ENCODE results near the gene GSE1.

GSE1 gene

GRCh38 chr16:85606904-85607303 is 6.2 kb upstream of the GSE1 start:
- peaks cover 35 to 48% of the 10 kb centered on the region in 2 donors for H3K4me1 ChIP-seq (ENCODE audit: control insufficient read depth in 1 of 2, insufficient read depth in 2 of 2, low read length in 2 of 2)
- H3K36me3 ChIP-seq (ENCODE audit: control insufficient read depth in 1 of 2, insufficient read depth in 2 of 2, low read length in 2 of 2): no peaks in the 10 kb centered on the region
- H3K9me3 ChIP-seq (ENCODE audit: control insufficient read depth in 1 of 2, low read length in 2 of 2): no peaks in the 10 kb centered on the region
- H3K27ac ChIP-seq (ENCODE audit: low read depth, low read length): no peak overlapping the region
- no peaks in the 10 kb centered on the region for H3K27me3 ChIP-seq (ENCODE audit: control insufficient read depth in 1 of 2, insufficient read depth in 2 of 2, low read length in 2 of 2)
- no peak overlapping the region for H3K9ac ChIP-seq (ENCODE audit: low read depth in 1 of 2, low read length in 2 of 2)
- H3K4me3 ChIP-seq (ENCODE audit: low read depth in 1 of 2, low read length in 2 of 2): peak overlapping the region in 1 of 2 donors; percentile 21

- Histone ChIP-seq H3K4me1 (ENCODE audit: control insufficient read depth in 1 of 2, insufficient read depth in 2 of 2, low read length in 2 of 2) (peaks cover 35 to 49% of the 10 kb centered on the region in 2 donors), H3K9ac (ENCODE audit: low read depth in 1 of 2, low read length in 2 of 2) (no peak overlapping the region), H3K36me3 (ENCODE audit: control insufficient read depth in 1 of 2, insufficient read depth in 2 of 2, low read length in 2 of 2) (no peaks in the 10 kb centered on the region), H3K27me3 (ENCODE audit: control insufficient read depth in 1 of 2, insufficient read depth in 2 of 2, low read length in 2 of 2) (no peaks in the 10 kb centered on the region), H3K9me3 (ENCODE audit: control insufficient read depth in 1 of 2, low read length in 2 of 2) (no peaks in the 10 kb centered on the region), H3K4me3 (ENCODE audit: low read depth in 1 of 2, low read length in 2 of 2) (peak overlapping the region in 1 of 2 donors; percentile 21), H3K27ac (ENCODE audit: low read depth, low read length) (no peak overlapping the region)
These were observed 5.8 kb upstream of the GSE1 start for GRCh38 chr16:85607321-85607765.

- Histone ChIP-seq H3K27ac (ENCODE audit: low read depth, low read length) (no peak overlapping the region), H3K36me3 (ENCODE audit: control insufficient read depth in 1 of 2, insufficient read depth in 2 of 2, low read length in 2 of 2) (no peaks in the 10 kb centered on the region), H3K4me1 (ENCODE audit: control insufficient read depth in 1 of 2, insufficient read depth in 2 of 2, low read length in 2 of 2) (peaks cover 29 to 54% of the 10 kb centered on the region in 2 donors), H3K9me3 (ENCODE audit: control insufficient read depth in 1 of 2, low read length in 2 of 2) (no peaks in the 10 kb centered on the region), H3K9ac (ENCODE audit: low read depth in 1 of 2, low read length in 2 of 2) (no peak overlapping the region), H3K4me3 (ENCODE audit: low read depth in 1 of 2, low read length in 2 of 2) (no peak overlapping the region), H3K27me3 (ENCODE audit: control insufficient read depth in 1 of 2, insufficient read depth in 2 of 2, low read length in 2 of 2) (no peaks in the 10 kb centered on the region)
These were observed 5.2 kb upstream of the GSE1 start for GRCh38 chr16:85607796-85608514.

GRCh38 chr16:85608515-85608885 is 4.6 kb upstream of the GSE1 start:
- Histone ChIP-seq H3K4me1 (ENCODE audit: control insufficient read depth in 1 of 2, insufficient read depth in 2 of 2, low read length in 2 of 2) (peaks cover 28 to 54% of the 10 kb centered on the region in 2 donors), H3K36me3 (ENCODE audit: control insufficient read depth in 1 of 2, insufficient read depth in 2 of 2, low read length in 2 of 2) (no peaks in the 10 kb centered on the region), H3K9ac (ENCODE audit: low read depth in 1 of 2, low read length in 2 of 2) (no peak overlapping the region), H3K4me3 (ENCODE audit: low read depth in 1 of 2, low read length in 2 of 2) (no peak overlapping the region), H3K9me3 (ENCODE audit: control insufficient read depth in 1 of 2, low read length in 2 of 2) (no peaks in the 10 kb centered on the region), H3K27me3 (ENCODE audit: control insufficient read depth in 1 of 2, insufficient read depth in 2 of 2, low read length in 2 of 2) (no peaks in the 10 kb centered on the region), H3K27ac (ENCODE audit: low read depth, low read length) (no peak overlapping the region)

GRCh38 chr16:85608887-85609286 is 4.2 kb upstream of the GSE1 start:
- Histone ChIP-seq H3K27ac (ENCODE audit: low read depth, low read length) (no peak overlapping the region), H3K27me3 (ENCODE audit: control insufficient read depth in 1 of 2, insufficient read depth in 2 of 2, low read length in 2 of 2) (no peaks in the 10 kb centered on the region), H3K36me3 (ENCODE audit: control insufficient read depth in 1 of 2, insufficient read depth in 2 of 2, low read length in 2 of 2) (no peaks in the 10 kb centered on the region), H3K9ac (ENCODE audit: low read depth in 1 of 2, low read length in 2 of 2) (no peak overlapping the region), H3K4me3 (ENCODE audit: low read depth in 1 of 2, low read length in 2 of 2) (no peak overlapping the region), H3K9me3 (ENCODE audit: control insufficient read depth in 1 of 2, low read length in 2 of 2) (no peaks in the 10 kb centered on the region), H3K4me1 (ENCODE audit: control insufficient read depth in 1 of 2, insufficient read depth in 2 of 2, low read length in 2 of 2) (peaks cover 28 to 54% of the 10 kb centered on the region in 2 donors)

DNA sequence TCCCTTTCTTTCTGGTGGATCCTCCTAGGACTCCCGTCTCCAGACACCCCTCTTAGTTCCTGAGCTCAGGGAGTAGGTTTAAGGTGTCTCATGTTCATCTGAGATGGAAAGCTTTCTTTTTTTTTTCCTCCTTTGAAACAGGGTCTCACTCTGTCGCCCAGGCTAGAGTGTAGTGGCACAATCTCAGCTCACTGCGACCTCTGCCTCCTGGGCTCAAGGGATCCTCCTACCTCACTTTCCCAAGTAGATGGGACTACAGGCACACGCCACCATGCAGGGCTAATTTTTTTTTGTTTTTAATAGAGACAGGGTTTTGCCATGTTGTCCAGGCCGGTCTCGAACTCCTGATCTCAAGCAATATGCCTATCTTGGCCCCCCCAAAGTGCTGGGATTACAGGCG is 3.6 kb upstream of the GSE1 start:
- Histone ChIP-seq H3K27me3 (ENCODE audit: control insufficient read depth in 1 of 2, insufficient read depth in 2 of 2, low read length in 2 of 2) (no peaks in the 10 kb centered on the region), H3K9me3 (ENCODE audit: control insufficient read depth in 1 of 2, low read length in 2 of 2) (no peaks in the 10 kb centered on the region), H3K27ac (ENCODE audit: low read depth, low read length) (no peak overlapping the region), H3K4me1 (ENCODE audit: control insufficient read depth in 1 of 2, insufficient read depth in 2 of 2, low read length in 2 of 2) (peaks cover 29 to 56% of the 10 kb centered on the region in 2 donors), H3K36me3 (ENCODE audit: control insufficient read depth in 1 of 2, insufficient read depth in 2 of 2, low read length in 2 of 2) (no peaks in the 10 kb centered on the region), H3K4me3 (ENCODE audit: low read depth in 1 of 2, low read length in 2 of 2) (no peak overlapping the region), H3K9ac (ENCODE audit: low read depth in 1 of 2, low read length in 2 of 2) (no peak overlapping the region)

DNA sequence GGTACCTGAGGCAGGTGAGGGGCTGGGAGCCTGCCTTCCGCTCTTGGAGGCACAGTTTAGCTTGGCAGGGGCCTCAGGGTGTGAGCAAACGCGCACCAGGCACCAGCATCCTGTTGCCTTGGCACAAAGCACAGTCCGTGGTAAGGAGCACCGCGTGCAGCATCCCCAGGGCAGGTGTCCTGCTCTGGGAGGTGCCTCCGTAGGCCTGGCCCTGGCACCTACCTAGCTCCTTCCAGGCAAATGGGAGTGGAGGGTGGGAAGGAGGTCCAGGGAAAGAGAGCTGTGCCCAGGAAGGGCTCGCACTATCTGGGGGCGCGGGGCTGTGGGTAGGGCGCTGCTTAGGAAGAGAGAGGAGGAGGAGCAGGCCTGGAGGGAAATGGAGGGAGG is 3.1 kb upstream of the GSE1 start:
- H3K27me3 ChIP-seq (ENCODE audit: control insufficient read depth in 1 of 2, insufficient read depth in 2 of 2, low read length in 2 of 2): no peaks in the 10 kb centered on the region
- H3K4me3 ChIP-seq (ENCODE audit: low read depth in 1 of 2, low read length in 2 of 2): peak overlapping the region; percentile 27 to 65
- H3K4me1 ChIP-seq (ENCODE audit: control insufficient read depth in 1 of 2, insufficient read depth in 2 of 2, low read length in 2 of 2): peaks cover 33 to 61% of the 10 kb centered on the region in 2 donors
- no peak overlapping the region for H3K9ac ChIP-seq (ENCODE audit: low read depth in 1 of 2, low read length in 2 of 2)
- no peak overlapping the region for H3K27ac ChIP-seq (ENCODE audit: low read depth, low read length)
- no peaks in the 10 kb centered on the region for H3K9me3 ChIP-seq (ENCODE audit: control insufficient read depth in 1 of 2, low read length in 2 of 2)
- H3K36me3 ChIP-seq (ENCODE audit: control insufficient read depth in 1 of 2, insufficient read depth in 2 of 2, low read length in 2 of 2): no peaks in the 10 kb centered on the region

GRCh38 chr16:85610446-85611193 is 2.5 kb upstream of the GSE1 start:
- Histone ChIP-seq H3K9ac (ENCODE audit: low read depth in 1 of 2, low read length in 2 of 2) (peak overlapping the region; percentile 57 to 66), H3K4me1 (ENCODE audit: control insufficient read depth in 1 of 2, insufficient read depth in 2 of 2, low read length in 2 of 2) (peaks cover 38 to 61% of the 10 kb centered on the region in 2 donors)

DNA sequence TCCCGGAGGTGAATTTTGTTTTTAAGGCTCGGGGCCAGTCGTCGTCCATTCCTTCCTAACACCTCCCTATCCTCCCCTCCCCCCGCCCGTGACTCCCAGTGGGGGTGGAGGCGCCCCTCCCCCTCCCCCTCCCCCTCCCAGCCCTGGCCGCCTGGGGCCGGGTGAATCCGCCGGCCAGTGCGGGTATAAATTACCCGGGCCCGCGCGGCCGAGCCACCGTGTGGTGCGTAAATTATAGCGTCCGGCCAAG is 2.0 kb upstream of the GSE1 start:
- Histone ChIP-seq H3K9me3 (ENCODE audit: control insufficient read depth in 1 of 2, low read length in 2 of 2) (no peaks in the 10 kb centered on the region), H3K36me3 (ENCODE audit: control insufficient read depth in 1 of 2, insufficient read depth in 2 of 2, low read length in 2 of 2) (no peaks in the 10 kb centered on the region), H3K27me3 (ENCODE audit: control insufficient read depth in 1 of 2, insufficient read depth in 2 of 2, low read length in 2 of 2) (no peaks in the 10 kb centered on the region), H3K4me3 (ENCODE audit: low read depth in 1 of 2, low read length in 2 of 2) (peak overlapping the region; percentile 62 to 65), H3K27ac (ENCODE audit: low read depth, low read length) (peak overlapping the region; percentile 83), H3K4me1 (ENCODE audit: control insufficient read depth in 1 of 2, insufficient read depth in 2 of 2, low read length in 2 of 2) (peaks cover 42 to 65% of the 10 kb centered on the region in 2 donors), H3K9ac (ENCODE audit: low read depth in 1 of 2, low read length in 2 of 2) (peak overlapping the region; percentile 25 to 66)

More at GRCh38 chr16:85610446-85611193, 2.5 kb upstream of the GSE1 start:
- Histone ChIP-seq H3K27ac (ENCODE audit: low read depth, low read length) (peak overlapping the region; percentile 65), H3K27me3 (ENCODE audit: control insufficient read depth in 1 of 2, insufficient read depth in 2 of 2, low read length in 2 of 2) (no peaks in the 10 kb centered on the region), H3K36me3 (ENCODE audit: control insufficient read depth in 1 of 2, insufficient read depth in 2 of 2, low read length in 2 of 2) (no peaks in the 10 kb centered on the region), H3K4me3 (ENCODE audit: low read depth in 1 of 2, low read length in 2 of 2) (peak overlapping the region; percentile 62 to 65), H3K9me3 (ENCODE audit: control insufficient read depth in 1 of 2, low read length in 2 of 2) (no peaks in the 10 kb centered on the region)

DNA sequence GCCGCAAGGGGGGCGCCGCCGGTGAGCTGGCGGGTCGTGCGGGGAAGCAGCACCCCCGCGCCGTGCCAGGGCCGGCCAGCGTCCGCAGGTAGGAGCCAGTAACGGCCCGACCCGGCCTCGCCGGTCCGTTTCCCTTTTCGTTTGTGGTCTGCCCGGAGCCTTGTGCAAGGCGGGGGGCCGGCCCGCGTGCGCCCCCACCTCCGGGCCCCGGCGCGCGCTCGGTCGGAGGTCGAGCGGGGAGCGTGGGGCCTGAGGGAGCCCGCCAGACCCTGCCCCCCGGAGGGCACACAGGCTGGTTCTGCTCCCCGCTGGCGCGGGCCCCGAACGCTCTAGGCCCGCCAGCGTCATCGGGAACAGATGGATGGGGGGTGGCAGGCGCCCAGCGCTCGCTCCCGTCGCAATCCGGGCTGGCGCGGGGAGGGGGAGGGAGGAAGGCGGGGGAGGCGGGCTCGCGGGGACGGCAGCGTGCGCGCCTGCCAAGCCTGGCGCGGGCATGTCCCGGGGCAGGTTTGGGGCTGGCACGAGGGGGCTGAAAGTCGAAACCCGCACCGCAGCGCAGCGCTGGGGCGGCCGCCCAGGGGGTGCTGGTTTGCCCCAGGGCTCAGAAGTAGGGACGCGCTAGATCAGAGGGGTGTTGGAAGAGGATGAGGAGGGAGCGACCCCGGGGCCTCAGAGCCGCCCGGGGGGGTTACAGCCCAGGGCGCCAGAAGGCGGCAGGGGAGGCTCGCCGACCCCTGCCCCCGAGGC is 1.5 kb upstream of the GSE1 start:
- Histone ChIP-seq H3K4me3 (ENCODE audit: low read depth in 1 of 2, low read length in 2 of 2) (peak overlapping the region; percentile 55 to 60), H3K27me3 (ENCODE audit: control insufficient read depth in 1 of 2, insufficient read depth in 2 of 2, low read length in 2 of 2) (no peaks in the 10 kb centered on the region), H3K27ac (ENCODE audit: low read depth, low read length) (peak overlapping the region; percentile 83), H3K9ac (ENCODE audit: low read depth in 1 of 2, low read length in 2 of 2) (peak overlapping the region; percentile 25 to 51), H3K4me1 (ENCODE audit: control insufficient read depth in 1 of 2, insufficient read depth in 2 of 2, low read length in 2 of 2) (peaks cover 42 to 65% of the 10 kb centered on the region in 2 donors), H3K36me3 (ENCODE audit: control insufficient read depth in 1 of 2, insufficient read depth in 2 of 2, low read length in 2 of 2) (no peaks in the 10 kb centered on the region), H3K9me3 (ENCODE audit: control insufficient read depth in 1 of 2, low read length in 2 of 2) (no peaks in the 10 kb centered on the region)

Measured in duodenal mucosa (tissue), 2 donors.